SK-N-SH (cell line): Measurements from ENCODE around the gene NEK3.

Source experiments
- ELF1 ChIP-seq: IDR thresholded peaks from 2 replicates; pipeline ENCODE4 v1.4.0; 2012
- EP300 ChIP-seq, 2 experiments: IDR thresholded peaks; 2 replicates each; pipeline versions ENCODE4 v1.4.0 to v1.6.1; 2012; ENCODE audit warnings: borderline replicate concordance in 1 of 2, low read depth in 1 of 2, low read length in 1 of 2
- GABPA ChIP-seq: IDR thresholded peaks from 2 replicates; pipeline ENCODE4 v1.4.0; 2012; ENCODE audit warnings: low read depth, mild to moderate bottlenecking
- MXI1 ChIP-seq: IDR thresholded peaks from 2 replicates; pipeline ENCODE4 v1.6.1; 2012; ENCODE audit warnings: mild to moderate bottlenecking, low read depth, low read length, improper control_type of control experiment
- POLR2AphosphoS5 ChIP-seq: IDR thresholded peaks from 2 replicates; pipeline ENCODE4 v1.6.1; 2012; ENCODE audit warnings: low read depth, low read length
- RAD21 ChIP-seq: IDR thresholded peaks from 2 replicates; pipeline ENCODE4 v1.6.1; 2012; ENCODE audit warnings: mild to moderate bottlenecking, low read length
- RXRA ChIP-seq: IDR thresholded peaks from 2 replicates; pipeline ENCODE4 v1.4.0; 2012; ENCODE audit warnings: low read depth, mild to moderate bottlenecking, borderline replicate concordance
- TAF1 ChIP-seq: IDR thresholded peaks from 2 replicates; pipeline ENCODE4 v1.6.1; 2012; ENCODE audit warnings: low read depth, mild to moderate bottlenecking, low read length, moderate library complexity, borderline replicate concordance
- TEAD4 ChIP-seq: IDR thresholded peaks from 2 replicates; pipeline ENCODE4 v1.4.0; 2012; ENCODE audit warnings: mild to moderate bottlenecking, borderline replicate concordance; ENCODE audit not compliant: insufficient read depth
- TF ChIP-seq, protein P1 (sequence below): fragments of 200-600 bp; sonication (generic); IDR thresholded peaks from 2 replicates; pipeline ENCODE4 v1.6.1; 2017; ENCODE audit warnings: antibody characterized with exemption, mild to moderate bottlenecking, moderate library complexity
- TF ChIP-seq, protein P2 (sequence below): IDR thresholded peaks from 2 replicates; pipeline ENCODE4; 2012
- TF ChIP-seq, protein P3 (sequence below): IDR thresholded peaks from 2 replicates; pipeline ENCODE4 v1.4.0; 2012; ENCODE audit warnings: low read depth
- TF ChIP-seq, protein P4 (sequence below): IDR thresholded peaks from 2 replicates; pipeline ENCODE4 v1.6.1; 2012; ENCODE audit warnings: mild to moderate bottlenecking, low read depth, low read length, moderate library complexity

- TF ChIP-seq GABPA (no peak), MXI1 (no peak), EP300 (IDR thresholded peaks at IDR 0.05; ENCODE audit: borderline replicate concordance in 1 of 2, low read depth in 1 of 2, low read length in 1 of 2) (no peak), TAF1 (no peak), RAD21 (no peak), TEAD4 (no peak), ELF1 (no peak), POLR2AphosphoS5 (no peak), RXRA (no peak)
- TF ChIP-seq, protein P1, sequence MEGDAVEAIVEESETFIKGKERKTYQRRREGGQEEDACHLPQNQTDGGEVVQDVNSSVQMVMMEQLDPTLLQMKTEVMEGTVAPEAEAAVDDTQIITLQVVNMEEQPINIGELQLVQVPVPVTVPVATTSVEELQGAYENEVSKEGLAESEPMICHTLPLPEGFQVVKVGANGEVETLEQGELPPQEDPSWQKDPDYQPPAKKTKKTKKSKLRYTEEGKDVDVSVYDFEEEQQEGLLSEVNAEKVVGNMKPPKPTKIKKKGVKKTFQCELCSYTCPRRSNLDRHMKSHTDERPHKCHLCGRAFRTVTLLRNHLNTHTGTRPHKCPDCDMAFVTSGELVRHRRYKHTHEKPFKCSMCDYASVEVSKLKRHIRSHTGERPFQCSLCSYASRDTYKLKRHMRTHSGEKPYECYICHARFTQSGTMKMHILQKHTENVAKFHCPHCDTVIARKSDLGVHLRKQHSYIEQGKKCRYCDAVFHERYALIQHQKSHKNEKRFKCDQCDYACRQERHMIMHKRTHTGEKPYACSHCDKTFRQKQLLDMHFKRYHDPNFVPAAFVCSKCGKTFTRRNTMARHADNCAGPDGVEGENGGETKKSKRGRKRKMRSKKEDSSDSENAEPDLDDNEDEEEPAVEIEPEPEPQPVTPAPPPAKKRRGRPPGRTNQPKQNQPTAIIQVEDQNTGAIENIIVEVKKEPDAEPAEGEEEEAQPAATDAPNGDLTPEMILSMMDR, result no peak
- TF ChIP-seq, protein P2, sequence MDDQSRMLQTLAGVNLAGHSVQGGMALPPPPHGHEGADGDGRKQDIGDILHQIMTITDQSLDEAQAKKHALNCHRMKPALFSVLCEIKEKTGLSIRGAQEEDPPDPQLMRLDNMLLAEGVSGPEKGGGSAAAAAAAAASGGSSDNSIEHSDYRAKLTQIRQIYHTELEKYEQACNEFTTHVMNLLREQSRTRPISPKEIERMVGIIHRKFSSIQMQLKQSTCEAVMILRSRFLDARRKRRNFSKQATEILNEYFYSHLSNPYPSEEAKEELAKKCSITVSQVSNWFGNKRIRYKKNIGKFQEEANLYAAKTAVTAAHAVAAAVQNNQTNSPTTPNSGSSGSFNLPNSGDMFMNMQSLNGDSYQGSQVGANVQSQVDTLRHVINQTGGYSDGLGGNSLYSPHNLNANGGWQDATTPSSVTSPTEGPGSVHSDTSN, result no peak
- TF ChIP-seq, protein P3, sequence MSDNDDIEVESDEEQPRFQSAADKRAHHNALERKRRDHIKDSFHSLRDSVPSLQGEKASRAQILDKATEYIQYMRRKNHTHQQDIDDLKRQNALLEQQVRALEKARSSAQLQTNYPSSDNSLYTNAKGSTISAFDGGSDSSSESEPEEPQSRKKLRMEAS, result no peak
- TF ChIP-seq, protein P4, sequence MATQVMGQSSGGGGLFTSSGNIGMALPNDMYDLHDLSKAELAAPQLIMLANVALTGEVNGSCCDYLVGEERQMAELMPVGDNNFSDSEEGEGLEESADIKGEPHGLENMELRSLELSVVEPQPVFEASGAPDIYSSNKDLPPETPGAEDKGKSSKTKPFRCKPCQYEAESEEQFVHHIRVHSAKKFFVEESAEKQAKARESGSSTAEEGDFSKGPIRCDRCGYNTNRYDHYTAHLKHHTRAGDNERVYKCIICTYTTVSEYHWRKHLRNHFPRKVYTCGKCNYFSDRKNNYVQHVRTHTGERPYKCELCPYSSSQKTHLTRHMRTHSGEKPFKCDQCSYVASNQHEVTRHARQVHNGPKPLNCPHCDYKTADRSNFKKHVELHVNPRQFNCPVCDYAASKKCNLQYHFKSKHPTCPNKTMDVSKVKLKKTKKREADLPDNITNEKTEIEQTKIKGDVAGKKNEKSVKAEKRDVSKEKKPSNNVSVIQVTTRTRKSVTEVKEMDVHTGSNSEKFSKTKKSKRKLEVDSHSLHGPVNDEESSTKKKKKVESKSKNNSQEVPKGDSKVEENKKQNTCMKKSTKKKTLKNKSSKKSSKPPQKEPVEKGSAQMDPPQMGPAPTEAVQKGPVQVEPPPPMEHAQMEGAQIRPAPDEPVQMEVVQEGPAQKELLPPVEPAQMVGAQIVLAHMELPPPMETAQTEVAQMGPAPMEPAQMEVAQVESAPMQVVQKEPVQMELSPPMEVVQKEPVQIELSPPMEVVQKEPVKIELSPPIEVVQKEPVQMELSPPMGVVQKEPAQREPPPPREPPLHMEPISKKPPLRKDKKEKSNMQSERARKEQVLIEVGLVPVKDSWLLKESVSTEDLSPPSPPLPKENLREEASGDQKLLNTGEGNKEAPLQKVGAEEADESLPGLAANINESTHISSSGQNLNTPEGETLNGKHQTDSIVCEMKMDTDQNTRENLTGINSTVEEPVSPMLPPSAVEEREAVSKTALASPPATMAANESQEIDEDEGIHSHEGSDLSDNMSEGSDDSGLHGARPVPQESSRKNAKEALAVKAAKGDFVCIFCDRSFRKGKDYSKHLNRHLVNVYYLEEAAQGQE, result no peak
These were observed 53.6 kb downstream of the NEK3 start for GRCh38 chr13:52105841-52106240.
